GM23338 (cell line): ENCODE data around the gene SLC4A7. TPM values are rescaled to one million over a fixed set of nuclear protein-coding genes. Genes with fewer than 3 reads are reported as not detected.

Experiments
- ATAC-seq: fragments of 200-7000 bp; cut with Tn5 transposase; 3 replicates; pipeline ENCODE4 v1.9.1; 2020
- DNase-seq: peaks from one replicate; pipeline ENCODE4 v3.0.0-alpha.2; 2015; ENCODE audit warnings: low spot score
- H2AFZ ChIP-seq: fragments of 200-600 bp; sonication (generic); 2 replicates; pipeline ENCODE4 v1.8.0; 2016; ENCODE audit warnings: antibody characterized with exemption, mild to moderate bottlenecking, moderate library complexity
- H3F3A ChIP-seq: fragments of 200-600 bp; sonication (generic); replicated peaks from 2 replicates; pipeline ENCODE4 v1.8.0; 2017; ENCODE audit warnings: antibody characterized with exemption, mixed run types, low read depth
- H3K27ac ChIP-seq: fragments of 200-600 bp; sonication (generic); 2 replicates; pipeline ENCODE4 v1.6.1; 2016; ENCODE audit warnings: low read depth
- H3K27me3 ChIP-seq: fragments of 200-600 bp; sonication (generic); 2 replicates; pipeline ENCODE4 v1.8.0; 2016; ENCODE audit warnings: mild to moderate bottlenecking, mixed run types, moderate library complexity; ENCODE audit not compliant: insufficient read depth
- H3K36me3 ChIP-seq: fragments of 200-600 bp; sonication (generic); 2 replicates; pipeline ENCODE4 v1.8.0; 2016; ENCODE audit warnings: mild to moderate bottlenecking; ENCODE audit not compliant: insufficient read depth
- H3K4me1 ChIP-seq: fragments of 200-600 bp; sonication (generic); 2 replicates; pipeline ENCODE4 v1.8.0; 2016; ENCODE audit warnings: mild to moderate bottlenecking, moderate library complexity; ENCODE audit not compliant: insufficient read depth
- H3K4me2 ChIP-seq: fragments of 200-600 bp; sonication (generic); 2 replicates; pipeline ENCODE4 v1.7.1; 2017; ENCODE audit warnings: mixed run types
- H3K4me3 ChIP-seq: fragments of 200-600 bp; sonication (generic); 2 replicates; pipeline ENCODE4 v1.6.1; 2016; ENCODE audit warnings: mixed run types
- H3K79me2 ChIP-seq: fragments of 200-600 bp; sonication (generic); replicated peaks from 2 replicates; pipeline ENCODE4 v1.8.0; 2017; ENCODE audit warnings: mild to moderate bottlenecking; ENCODE audit not compliant: insufficient read depth
- H3K9me2 ChIP-seq: fragments of 200-600 bp; sonication (generic); 2 replicates; pipeline ENCODE4 v1.8.0; 2017; ENCODE audit not compliant: insufficient read depth
- H4K20me1 ChIP-seq: fragments of 200-600 bp; sonication (generic); replicated peaks from 2 replicates; pipeline ENCODE4 v1.8.0; 2017; ENCODE audit warnings: mild to moderate bottlenecking; ENCODE audit not compliant: insufficient read depth
- H3K27ac Mint-ChIP-seq: 2 replicates; pipeline ENCODE4 v1.8.0; 2020; ENCODE audit warnings: inconsistent platforms, mild to moderate bottlenecking, moderate library complexity, mixed read lengths
- H3K27me3 Mint-ChIP-seq: 3 replicates; pipeline ENCODE4 v1.8.0; 2022; ENCODE audit warnings: low read depth, mild to moderate bottlenecking, moderate library complexity, mixed read lengths, inconsistent platforms; ENCODE audit not compliant: insufficient read depth, poor library complexity
- H3K36me3 Mint-ChIP-seq: 3 replicates; pipeline ENCODE4 v1.8.0; 2021; ENCODE audit warnings: low read depth, mild to moderate bottlenecking, inconsistent platforms, moderate library complexity, mixed read lengths
- H3K4me1 Mint-ChIP-seq: 3 replicates; pipeline ENCODE4 v1.8.0; 2020; ENCODE audit warnings: mild to moderate bottlenecking, inconsistent platforms, mixed read lengths
- H3K4me3 Mint-ChIP-seq: 3 replicates; pipeline ENCODE4 v1.8.0; 2021; ENCODE audit warnings: moderate library complexity, mild to moderate bottlenecking, inconsistent platforms, mixed read lengths
- H3K9me3 Mint-ChIP-seq: 3 replicates; pipeline ENCODE4 v1.8.0; 2020; ENCODE audit warnings: moderate library complexity, mild to moderate bottlenecking, inconsistent platforms, mixed read lengths
- CREB1 ChIP-seq: fragments of 250-450 bp; sonication (Bioruptor Pico); IDR thresholded peaks from 2 replicates; pipeline ENCODE4 v1.5.0; 2020; ENCODE audit warnings: low read depth, mild to moderate bottlenecking, moderate library complexity
- EZH2 ChIP-seq: fragments of 200-600 bp; sonication (generic); IDR thresholded peaks from one replicate; pipeline ENCODE4 v1.8.0; 2017; ENCODE audit warnings: antibody characterized with exemption, mild to moderate bottlenecking, low read depth; ENCODE audit not compliant: unreplicated experiment
- EZH2phosphoT487 ChIP-seq: fragments of 200-600 bp; sonication (generic); IDR thresholded peaks from one replicate; pipeline ENCODE4 v1.8.1; 2018; ENCODE audit warnings: antibody characterized with exemption; ENCODE audit not compliant: unreplicated experiment
- JUNB ChIP-seq: IDR thresholded peaks from one replicate; pipeline ENCODE4 v1.6.1; 2016; ENCODE audit warnings: antibody characterized with exemption; ENCODE audit not compliant: unreplicated experiment
- NANOG ChIP-seq: IDR thresholded peaks from 2 replicates; pipeline ENCODE4 v1.6.1; 2016; ENCODE audit warnings: antibody characterized with exemption, borderline replicate concordance
- POLR2AphosphoS5 ChIP-seq: IDR thresholded peaks from 2 replicates; pipeline ENCODE4 v1.6.1; 2016; ENCODE audit warnings: antibody characterized with exemption, low read depth
- STAT1 ChIP-seq: IDR thresholded peaks from one replicate; pipeline ENCODE4 v1.6.1; 2016; ENCODE audit warnings: antibody characterized with exemption; ENCODE audit not compliant: unreplicated experiment
- ZNF114 ChIP-seq: fragments of 250-450 bp; sonication (Bioruptor Pico); IDR thresholded peaks from 2 replicates; pipeline ENCODE4 v1.5.0; 2020; ENCODE audit warnings: mild to moderate bottlenecking, moderate library complexity
- ZNF331 ChIP-seq: fragments of 250-450 bp; sonication (Bioruptor Pico); IDR thresholded peaks from 2 replicates; pipeline ENCODE4 v1.5.0; 2020; ENCODE audit warnings: low read depth, mild to moderate bottlenecking, moderate library complexity
- polyA plus RNA-seq: library from polyadenylated mRNA; unstranded; fragments of >200 nt; fragmentation: Nextera tagmentation; extraction: Ambion mirVana; gene quantifications from 2 replicates; pipeline ENCODE4 v1.2.1, GENCODE V29; 2016
- total RNA-seq: library from RNA; depleted of rRNA; stranded (reverse); fragments of >200 nt; shearing (Covaris generic); gene quantifications from 2 replicates; pipeline ENCODE4 v1.2.3, GENCODE V29; 2014
- TF ChIP-seq, protein P1 (sequence below): fragments of 250-450 bp; sonication (Bioruptor Pico); IDR thresholded peaks from 2 replicates; pipeline ENCODE4 v1.5.0; 2020; ENCODE audit warnings: mild to moderate bottlenecking, moderate library complexity
- TF ChIP-seq, protein P2 (sequence below): IDR thresholded peaks from one replicate; pipeline ENCODE4 v1.6.1; 2018; ENCODE audit warnings: antibody characterized with exemption; ENCODE audit not compliant: unreplicated experiment
- TF ChIP-seq, protein P3 (sequence below): IDR thresholded peaks from 2 replicates; pipeline ENCODE4 v1.6.1; 2016; ENCODE audit warnings: antibody characterized with exemption
- TF ChIP-seq, protein P4 (sequence below), 2 experiments: fragments of 200-600 bp in 1 of 2; sonication (generic) in 1 of 2; conservative IDR thresholded peaks; 2 replicates each; pipeline versions ENCODE4 v1.5.1 to v1.6.1; 2016 to 2017; ENCODE audit warnings: antibody characterized with exemption in 2 of 2, low read depth in 2 of 2, mild to moderate bottlenecking in 2 of 2, moderate library complexity in 1 of 2

The SLC4A7 gene
- total and polyA plus RNA-seq, 2 experiments from 2014 or later, result 44.4 to 101 TPM

- DNase-seq (no peak), ATAC-seq (no peak)
- H3K9me2 ChIP-seq, result no peaks in the 10 kb centered on the region; the same call in 1 of the 2 replicates
- Mint-ChIP-seq H3K4me1 (peaks cover 10% of the 10 kb centered on the region), H3K4me3 (no peak overlapping the region), H3K27ac (no peak overlapping the region), H3K36me3 (no peaks in the 10 kb centered on the region), H3K9me3 (no peaks in the 10 kb centered on the region), H3K27me3 (peaks cover 2% of the 10 kb centered on the region)
- H3K79me2 ChIP-seq, result no peaks in the 10 kb centered on the region
- H3K4me2 ChIP-seq, result no peak overlapping the region
- TF ChIP-seq, protein P1, sequence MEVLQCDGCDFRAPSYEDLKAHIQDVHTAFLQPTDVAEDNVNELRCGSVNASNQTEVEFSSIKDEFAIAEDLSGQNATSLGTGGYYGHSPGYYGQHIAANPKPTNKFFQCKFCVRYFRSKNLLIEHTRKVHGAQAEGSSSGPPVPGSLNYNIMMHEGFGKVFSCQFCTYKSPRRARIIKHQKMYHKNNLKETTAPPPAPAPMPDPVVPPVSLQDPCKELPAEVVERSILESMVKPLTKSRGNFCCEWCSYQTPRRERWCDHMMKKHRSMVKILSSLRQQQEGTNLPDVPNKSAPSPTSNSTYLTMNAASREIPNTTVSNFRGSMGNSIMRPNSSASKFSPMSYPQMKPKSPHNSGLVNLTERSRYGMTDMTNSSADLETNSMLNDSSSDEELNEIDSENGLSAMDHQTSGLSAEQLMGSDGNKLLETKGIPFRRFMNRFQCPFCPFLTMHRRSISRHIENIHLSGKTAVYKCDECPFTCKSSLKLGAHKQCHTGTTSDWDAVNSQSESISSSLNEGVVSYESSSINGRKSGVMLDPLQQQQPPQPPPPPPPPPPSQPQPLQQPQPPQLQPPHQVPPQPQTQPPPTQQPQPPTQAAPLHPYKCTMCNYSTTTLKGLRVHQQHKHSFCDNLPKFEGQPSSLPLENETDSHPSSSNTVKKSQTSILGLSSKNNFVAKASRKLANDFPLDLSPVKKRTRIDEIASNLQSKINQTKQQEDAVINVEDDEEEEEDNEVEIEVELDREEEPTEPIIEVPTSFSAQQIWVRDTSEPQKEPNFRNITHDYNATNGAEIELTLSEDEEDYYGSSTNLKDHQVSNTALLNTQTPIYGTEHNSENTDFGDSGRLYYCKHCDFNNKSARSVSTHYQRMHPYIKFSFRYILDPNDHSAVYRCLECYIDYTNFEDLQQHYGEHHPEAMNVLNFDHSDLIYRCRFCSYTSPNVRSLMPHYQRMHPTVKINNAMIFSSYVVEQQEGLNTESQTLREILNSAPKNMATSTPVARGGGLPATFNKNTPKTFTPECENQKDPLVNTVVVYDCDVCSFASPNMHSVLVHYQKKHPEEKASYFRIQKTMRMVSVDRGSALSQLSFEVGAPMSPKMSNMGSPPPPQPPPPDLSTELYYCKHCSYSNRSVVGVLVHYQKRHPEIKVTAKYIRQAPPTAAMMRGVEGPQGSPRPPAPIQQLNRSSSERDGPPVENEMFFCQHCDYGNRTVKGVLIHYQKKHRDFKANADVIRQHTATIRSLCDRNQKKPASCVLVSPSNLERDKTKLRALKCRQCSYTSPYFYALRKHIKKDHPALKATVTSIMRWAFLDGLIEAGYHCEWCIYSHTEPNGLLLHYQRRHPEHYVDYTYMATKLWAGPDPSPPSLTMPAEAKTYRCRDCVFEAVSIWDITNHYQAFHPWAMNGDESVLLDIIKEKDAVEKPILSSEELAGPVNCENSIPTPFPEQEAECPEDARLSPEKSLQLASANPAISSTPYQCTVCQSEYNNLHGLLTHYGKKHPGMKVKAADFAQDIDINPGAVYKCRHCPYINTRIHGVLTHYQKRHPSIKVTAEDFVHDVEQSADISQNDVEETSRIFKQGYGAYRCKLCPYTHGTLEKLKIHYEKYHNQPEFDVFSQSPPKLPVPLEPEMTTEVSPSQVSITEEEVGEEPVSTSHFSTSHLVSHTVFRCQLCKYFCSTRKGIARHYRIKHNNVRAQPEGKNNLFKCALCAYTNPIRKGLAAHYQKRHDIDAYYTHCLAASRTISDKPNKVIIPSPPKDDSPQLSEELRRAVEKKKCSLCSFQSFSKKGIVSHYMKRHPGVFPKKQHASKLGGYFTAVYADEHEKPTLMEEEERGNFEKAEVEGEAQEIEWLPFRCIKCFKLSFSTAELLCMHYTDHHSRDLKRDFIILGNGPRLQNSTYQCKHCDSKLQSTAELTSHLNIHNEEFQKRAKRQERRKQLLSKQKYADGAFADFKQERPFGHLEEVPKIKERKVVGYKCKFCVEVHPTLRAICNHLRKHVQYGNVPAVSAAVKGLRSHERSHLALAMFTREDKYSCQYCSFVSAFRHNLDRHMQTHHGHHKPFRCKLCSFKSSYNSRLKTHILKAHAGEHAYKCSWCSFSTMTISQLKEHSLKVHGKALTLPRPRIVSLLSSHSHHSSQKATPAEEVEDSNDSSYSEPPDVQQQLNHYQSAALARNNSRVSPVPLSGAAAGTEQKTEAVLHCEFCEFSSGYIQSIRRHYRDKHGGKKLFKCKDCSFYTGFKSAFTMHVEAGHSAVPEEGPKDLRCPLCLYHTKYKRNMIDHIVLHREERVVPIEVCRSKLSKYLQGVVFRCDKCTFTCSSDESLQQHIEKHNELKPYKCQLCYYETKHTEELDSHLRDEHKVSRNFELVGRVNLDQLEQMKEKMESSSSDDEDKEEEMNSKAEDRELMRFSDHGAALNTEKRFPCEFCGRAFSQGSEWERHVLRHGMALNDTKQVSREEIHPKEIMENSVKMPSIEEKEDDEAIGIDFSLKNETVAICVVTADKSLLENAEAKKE (CRISPR knock-in tag), result no peak
- TF ChIP-seq ZNF331, result no peak
- TF ChIP-seq CREB1 (CRISPR knock-in tag), result no peak
- TF ChIP-seq NANOG, result no peak
- no peak for TF ChIP-seq ZNF114 (CRISPR knock-in tag)
- no peak for TF ChIP-seq POLR2AphosphoS5
- TF ChIP-seq, protein P2, sequence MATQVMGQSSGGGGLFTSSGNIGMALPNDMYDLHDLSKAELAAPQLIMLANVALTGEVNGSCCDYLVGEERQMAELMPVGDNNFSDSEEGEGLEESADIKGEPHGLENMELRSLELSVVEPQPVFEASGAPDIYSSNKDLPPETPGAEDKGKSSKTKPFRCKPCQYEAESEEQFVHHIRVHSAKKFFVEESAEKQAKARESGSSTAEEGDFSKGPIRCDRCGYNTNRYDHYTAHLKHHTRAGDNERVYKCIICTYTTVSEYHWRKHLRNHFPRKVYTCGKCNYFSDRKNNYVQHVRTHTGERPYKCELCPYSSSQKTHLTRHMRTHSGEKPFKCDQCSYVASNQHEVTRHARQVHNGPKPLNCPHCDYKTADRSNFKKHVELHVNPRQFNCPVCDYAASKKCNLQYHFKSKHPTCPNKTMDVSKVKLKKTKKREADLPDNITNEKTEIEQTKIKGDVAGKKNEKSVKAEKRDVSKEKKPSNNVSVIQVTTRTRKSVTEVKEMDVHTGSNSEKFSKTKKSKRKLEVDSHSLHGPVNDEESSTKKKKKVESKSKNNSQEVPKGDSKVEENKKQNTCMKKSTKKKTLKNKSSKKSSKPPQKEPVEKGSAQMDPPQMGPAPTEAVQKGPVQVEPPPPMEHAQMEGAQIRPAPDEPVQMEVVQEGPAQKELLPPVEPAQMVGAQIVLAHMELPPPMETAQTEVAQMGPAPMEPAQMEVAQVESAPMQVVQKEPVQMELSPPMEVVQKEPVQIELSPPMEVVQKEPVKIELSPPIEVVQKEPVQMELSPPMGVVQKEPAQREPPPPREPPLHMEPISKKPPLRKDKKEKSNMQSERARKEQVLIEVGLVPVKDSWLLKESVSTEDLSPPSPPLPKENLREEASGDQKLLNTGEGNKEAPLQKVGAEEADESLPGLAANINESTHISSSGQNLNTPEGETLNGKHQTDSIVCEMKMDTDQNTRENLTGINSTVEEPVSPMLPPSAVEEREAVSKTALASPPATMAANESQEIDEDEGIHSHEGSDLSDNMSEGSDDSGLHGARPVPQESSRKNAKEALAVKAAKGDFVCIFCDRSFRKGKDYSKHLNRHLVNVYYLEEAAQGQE, result no peak
- TF ChIP-seq, protein P3, sequence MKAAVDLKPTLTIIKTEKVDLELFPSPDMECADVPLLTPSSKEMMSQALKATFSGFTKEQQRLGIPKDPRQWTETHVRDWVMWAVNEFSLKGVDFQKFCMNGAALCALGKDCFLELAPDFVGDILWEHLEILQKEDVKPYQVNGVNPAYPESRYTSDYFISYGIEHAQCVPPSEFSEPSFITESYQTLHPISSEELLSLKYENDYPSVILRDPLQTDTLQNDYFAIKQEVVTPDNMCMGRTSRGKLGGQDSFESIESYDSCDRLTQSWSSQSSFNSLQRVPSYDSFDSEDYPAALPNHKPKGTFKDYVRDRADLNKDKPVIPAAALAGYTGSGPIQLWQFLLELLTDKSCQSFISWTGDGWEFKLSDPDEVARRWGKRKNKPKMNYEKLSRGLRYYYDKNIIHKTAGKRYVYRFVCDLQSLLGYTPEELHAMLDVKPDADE, result no peak
- TF ChIP-seq, protein P4, sequence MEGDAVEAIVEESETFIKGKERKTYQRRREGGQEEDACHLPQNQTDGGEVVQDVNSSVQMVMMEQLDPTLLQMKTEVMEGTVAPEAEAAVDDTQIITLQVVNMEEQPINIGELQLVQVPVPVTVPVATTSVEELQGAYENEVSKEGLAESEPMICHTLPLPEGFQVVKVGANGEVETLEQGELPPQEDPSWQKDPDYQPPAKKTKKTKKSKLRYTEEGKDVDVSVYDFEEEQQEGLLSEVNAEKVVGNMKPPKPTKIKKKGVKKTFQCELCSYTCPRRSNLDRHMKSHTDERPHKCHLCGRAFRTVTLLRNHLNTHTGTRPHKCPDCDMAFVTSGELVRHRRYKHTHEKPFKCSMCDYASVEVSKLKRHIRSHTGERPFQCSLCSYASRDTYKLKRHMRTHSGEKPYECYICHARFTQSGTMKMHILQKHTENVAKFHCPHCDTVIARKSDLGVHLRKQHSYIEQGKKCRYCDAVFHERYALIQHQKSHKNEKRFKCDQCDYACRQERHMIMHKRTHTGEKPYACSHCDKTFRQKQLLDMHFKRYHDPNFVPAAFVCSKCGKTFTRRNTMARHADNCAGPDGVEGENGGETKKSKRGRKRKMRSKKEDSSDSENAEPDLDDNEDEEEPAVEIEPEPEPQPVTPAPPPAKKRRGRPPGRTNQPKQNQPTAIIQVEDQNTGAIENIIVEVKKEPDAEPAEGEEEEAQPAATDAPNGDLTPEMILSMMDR (conservative IDR thresholded peaks at IDR 0.05; ENCODE audit: low read depth in 2 of 2), result no peak
- TF ChIP-seq EZH2phosphoT487, result no peak
- no peak for TF ChIP-seq STAT1
- TF ChIP-seq EZH2, result no peak
- no peak for TF ChIP-seq JUNB
- H3K27me3 ChIP-seq, result no peaks in the 10 kb centered on the region
- H2AFZ ChIP-seq, result no peak overlapping the region
- H3K27ac ChIP-seq, result no peak overlapping the region
- no peaks in the 10 kb centered on the region for H4K20me1 ChIP-seq
- no peaks in the 10 kb centered on the region for H3F3A ChIP-seq
- H3K4me3 ChIP-seq, result no peak overlapping the region
- no peaks in the 10 kb centered on the region for H3K4me1 ChIP-seq
- no peaks in the 10 kb centered on the region for H3K36me3 ChIP-seq
Observed at GRCh38 chr3:27509376-27509775, 25.2 kb upstream of the SLC4A7 start.
